KMS-11 (cell line): ENCODE results near the gene MAP3K7CL.

ENCODE experiments used
- H2AFZ ChIP-seq: fragments of 200-600 bp; sonication (generic); 2 replicates; pipeline ENCODE4 v1.6.1; 2016; ENCODE audit warnings: antibody characterized with exemption, mixed run types, low read depth
- H3K27ac ChIP-seq: fragments of 200-600 bp; sonication (generic); 2 replicates; pipeline ENCODE4 v1.6.1; 2016; ENCODE audit warnings: mild to moderate bottlenecking, mixed run types
- H3K27me3 ChIP-seq: fragments of 200-600 bp; sonication (generic); 2 replicates; pipeline ENCODE4 v1.6.1; 2017; ENCODE audit warnings: mild to moderate bottlenecking, low read depth, mixed run types, moderate library complexity; ENCODE audit not compliant: insufficient read depth
- H3K36me3 ChIP-seq: fragments of 200-600 bp; sonication (generic); 2 replicates; pipeline ENCODE4 v1.6.1; 2017; ENCODE audit warnings: mild to moderate bottlenecking, mixed run types; ENCODE audit not compliant: insufficient read depth
- H3K4me1 ChIP-seq: fragments of 200-600 bp; sonication (generic); 2 replicates; pipeline ENCODE4 v1.6.1; 2016; ENCODE audit warnings: mild to moderate bottlenecking, low read depth, mixed run types; ENCODE audit not compliant: poor library complexity, severe bottlenecking
- H3K4me2 ChIP-seq: fragments of 200-600 bp; sonication (generic); 2 replicates; pipeline ENCODE4 v1.7.0; 2016; ENCODE audit warnings: mild to moderate bottlenecking, mixed run types
- H3K4me3 ChIP-seq: fragments of 200-600 bp; sonication (generic); IDR thresholded peaks from 2 replicates; pipeline ENCODE4 v1.6.1; 2017; ENCODE audit warnings: low read depth, low read length, mixed read lengths; ENCODE audit not compliant: insufficient read depth
- H3K79me2 ChIP-seq: fragments of 200-600 bp; sonication (generic); 2 replicates; pipeline ENCODE4 v1.6.1; 2016; ENCODE audit warnings: low read depth, mixed run types; ENCODE audit not compliant: insufficient read depth
- H3K9ac ChIP-seq: fragments of 200-600 bp; sonication (generic); 2 replicates; pipeline ENCODE4 v1.6.1; 2016; ENCODE audit warnings: mild to moderate bottlenecking, mixed run types
- H4K20me1 ChIP-seq: fragments of 200-600 bp; sonication (generic); 2 replicates; pipeline ENCODE4 v1.6.1; 2016; ENCODE audit warnings: mild to moderate bottlenecking, mixed run types; ENCODE audit not compliant: insufficient read depth
- TF ChIP-seq, protein P1 (sequence below): fragments of 200-600 bp; sonication (generic); conservative IDR thresholded peaks from 2 replicates; pipeline ENCODE4 v1.6.1; 2017; ENCODE audit warnings: low read depth, mild to moderate bottlenecking, antibody characterized with exemption, low read length, moderate library complexity, mixed read lengths

MAP3K7CL gene

GRCh38 chr21:29218749-29219148, 88.3 kb downstream of the MAP3K7CL start:
- no peaks in the 10 kb centered on the region for H3K27me3 ChIP-seq
- no peak overlapping the region for H2AFZ ChIP-seq
- no peak overlapping the region for H3K4me3 ChIP-seq
- no peaks in the 10 kb centered on the region for H4K20me1 ChIP-seq
- H3K79me2 ChIP-seq = no peaks in the 10 kb centered on the region
- TF ChIP-seq, protein P1, sequence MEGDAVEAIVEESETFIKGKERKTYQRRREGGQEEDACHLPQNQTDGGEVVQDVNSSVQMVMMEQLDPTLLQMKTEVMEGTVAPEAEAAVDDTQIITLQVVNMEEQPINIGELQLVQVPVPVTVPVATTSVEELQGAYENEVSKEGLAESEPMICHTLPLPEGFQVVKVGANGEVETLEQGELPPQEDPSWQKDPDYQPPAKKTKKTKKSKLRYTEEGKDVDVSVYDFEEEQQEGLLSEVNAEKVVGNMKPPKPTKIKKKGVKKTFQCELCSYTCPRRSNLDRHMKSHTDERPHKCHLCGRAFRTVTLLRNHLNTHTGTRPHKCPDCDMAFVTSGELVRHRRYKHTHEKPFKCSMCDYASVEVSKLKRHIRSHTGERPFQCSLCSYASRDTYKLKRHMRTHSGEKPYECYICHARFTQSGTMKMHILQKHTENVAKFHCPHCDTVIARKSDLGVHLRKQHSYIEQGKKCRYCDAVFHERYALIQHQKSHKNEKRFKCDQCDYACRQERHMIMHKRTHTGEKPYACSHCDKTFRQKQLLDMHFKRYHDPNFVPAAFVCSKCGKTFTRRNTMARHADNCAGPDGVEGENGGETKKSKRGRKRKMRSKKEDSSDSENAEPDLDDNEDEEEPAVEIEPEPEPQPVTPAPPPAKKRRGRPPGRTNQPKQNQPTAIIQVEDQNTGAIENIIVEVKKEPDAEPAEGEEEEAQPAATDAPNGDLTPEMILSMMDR = no peak
- no peak overlapping the region for H3K4me2 ChIP-seq
- no peak overlapping the region for H3K9ac ChIP-seq
- no peaks in the 10 kb centered on the region for H3K4me1 ChIP-seq
- no peaks in the 10 kb centered on the region for H3K36me3 ChIP-seq
- no peak overlapping the region for H3K27ac ChIP-seq

DNA sequence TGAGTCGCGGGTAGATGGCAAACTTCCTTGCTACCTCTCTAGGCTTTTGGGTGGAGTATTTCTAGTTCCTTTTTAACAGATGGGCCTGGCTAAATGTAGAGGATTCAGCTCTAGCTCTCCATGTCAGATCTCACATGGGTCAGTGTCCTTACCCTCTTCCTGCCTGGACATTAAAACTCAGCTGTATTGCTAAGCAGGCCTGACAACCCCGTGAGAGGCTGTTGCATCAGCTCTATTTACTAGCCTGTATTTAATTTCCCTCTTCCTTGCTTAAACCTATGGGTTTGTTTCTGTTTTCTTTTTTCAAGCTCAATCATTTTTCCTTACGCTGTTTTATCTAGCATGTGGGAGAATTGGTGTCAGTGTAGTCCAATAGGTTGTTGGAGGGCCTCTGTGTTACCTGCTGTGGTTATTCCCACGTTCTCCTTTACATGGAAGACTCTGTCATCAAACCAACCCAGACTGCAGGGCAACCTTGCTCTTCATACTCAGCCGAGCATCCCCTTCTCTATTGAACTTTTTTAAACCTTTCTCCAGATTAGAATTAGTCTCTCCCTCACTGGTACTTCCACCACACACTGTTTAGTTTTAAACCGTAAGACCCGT, 88.8 kb downstream of the MAP3K7CL start:
- Histone ChIP-seq H3K27me3 (no peaks in the 10 kb centered on the region), H3K4me1 (no peaks in the 10 kb centered on the region), H3K79me2 (no peaks in the 10 kb centered on the region), H3K4me3 (no peak overlapping the region), H3K36me3 (no peaks in the 10 kb centered on the region), H3K9ac (no peak overlapping the region), H2AFZ (no peak overlapping the region), H4K20me1 (no peaks in the 10 kb centered on the region), H3K27ac (no peak overlapping the region), H3K4me2 (no peak overlapping the region)
- TF ChIP-seq, protein P1 = no peak

GRCh38 chr21:29221253-29221744, 90.9 kb downstream of the MAP3K7CL start:
- TF ChIP-seq, protein P1 = no peak

GRCh38 chr21:29224006-29224405, 93.6 kb downstream of the MAP3K7CL start:
- Histone ChIP-seq H2AFZ (no peak overlapping the region), H3K4me3 (no peak overlapping the region), H3K4me2 (no peak overlapping the region), H4K20me1 (no peaks in the 10 kb centered on the region), H3K36me3 (no peaks in the 10 kb centered on the region), H3K79me2 (no peaks in the 10 kb centered on the region), H3K9ac (no peak overlapping the region), H3K4me1 (peaks cover 21% of the 10 kb centered on the region), H3K27me3 (no peaks in the 10 kb centered on the region), H3K27ac (no peak overlapping the region)
- TF ChIP-seq, protein P1 = no peak

More at GRCh38 chr21:29221253-29221744, 90.9 kb downstream of the MAP3K7CL start:
- no peak overlapping the region for H3K4me2 ChIP-seq
- H3K27me3 ChIP-seq = no peaks in the 10 kb centered on the region
- H3K4me3 ChIP-seq = no peak overlapping the region
- H3K36me3 ChIP-seq = no peaks in the 10 kb centered on the region
- H2AFZ ChIP-seq = no peak overlapping the region
- no peak overlapping the region for H3K27ac ChIP-seq
- H3K9ac ChIP-seq = no peak overlapping the region
- H3K79me2 ChIP-seq = no peaks in the 10 kb centered on the region
- no peaks in the 10 kb centered on the region for H4K20me1 ChIP-seq
- H3K4me1 ChIP-seq = no peaks in the 10 kb centered on the region
